ENCODE results near the gene FIGN. TPM values are rescaled to one million over a fixed set of nuclear protein-coding genes. Genes with fewer than 3 reads are reported as not detected.

Gene FIGN
- total RNA-seq, 1 experiment from 2014 or later: 14.6 TPM

GRCh38 chr2:163670929-163671328 lies 64.9 kb downstream of the FIGN start:
- H3K79me1 ChIP-seq (ENCODE audit: insufficient read depth, low read depth, low read length, poor library complexity, severe bottlenecking): no peaks in the 10 kb centered on the region
- H3K14ac ChIP-seq (ENCODE audit: insufficient read depth, low read length): no peak overlapping the region
- H3K23me2 ChIP-seq (ENCODE audit: insufficient read length, low read depth, low read length, poor library complexity, severe bottlenecking): no peaks in the 10 kb centered on the region
- no peak overlapping the region for H2BK120ac ChIP-seq (ENCODE audit: low read depth, low read length, poor library complexity, severe bottlenecking)
- Mint-ChIP-seq H3K4me3 (no peak overlapping the region), H3K27me3 (ENCODE audit: low read depth) (no peaks in the 10 kb centered on the region), H3K36me3 (ENCODE audit: insufficient read depth in 1 of 3, low read depth in 3 of 3) (0 out of 7 replicates have a peak, but pooled peaks cover 0 to 1% (median 0%) of the 10 kb centered on the region in 3 experiments), H3K9me3 (no peaks in the 10 kb centered on the region), H3K27ac (no peak overlapping the region), H3K4me1 (peaks cover 17 to 23% of the 10 kb centered on the region in 2 experiments)
- H4K20me1 ChIP-seq (ENCODE audit: control insufficient read depth, insufficient read depth, insufficient read length): no peaks in the 10 kb centered on the region
- no peak overlapping the region for H3K18ac ChIP-seq (ENCODE audit: insufficient read length, low read depth, low read length)
- no peak overlapping the region for H4K91ac ChIP-seq (ENCODE audit: insufficient read length, low read depth, low read length)
- no peak overlapping the region for H3K56ac ChIP-seq (ENCODE audit: insufficient read length, low read depth, low read length)
- H3K4me1 ChIP-seq (ENCODE audit: insufficient read depth, low read length): no peaks in the 10 kb centered on the region
- no peak overlapping the region for H2AFZ ChIP-seq (ENCODE audit: low read length)
- H4K8ac ChIP-seq (replicated peaks; ENCODE audit: insufficient read length, low read depth, low read length): no peak overlapping the region
- H3K4me2 ChIP-seq (ENCODE audit: insufficient read depth, insufficient read length, low read length): no peak overlapping the region
- H2BK20ac ChIP-seq (ENCODE audit: low read depth, low read length, poor library complexity, severe bottlenecking): no peak overlapping the region
- DNase-seq: no peak
- no peaks in the 10 kb centered on the region for H3K79me2 ChIP-seq (ENCODE audit: insufficient read depth, low read length)
- no peak overlapping the region for H3K23ac ChIP-seq (ENCODE audit: insufficient read length, low read depth, low read length)
- no peak overlapping the region for H3K9ac ChIP-seq (ENCODE audit: extremely low read depth, insufficient read length, low read length)
- H3K27ac ChIP-seq (ENCODE audit: insufficient read length, low read depth, low read length): no peak overlapping the region
- no peak overlapping the region for H3K4ac ChIP-seq (ENCODE audit: low read depth, low read length)
- H4K5ac ChIP-seq (ENCODE audit: insufficient read length, low read depth, low read length): no peak overlapping the region
- H3T11ph ChIP-seq (ENCODE audit: low read length): no peak overlapping the region
- TF ChIP-seq CTCF (conservative IDR thresholded peaks at IDR 0.05): no peak
- no peak overlapping the region for H2BK5ac ChIP-seq (ENCODE audit: insufficient read length, low read length)
- no peaks in the 10 kb centered on the region for H3K9me3 ChIP-seq (ENCODE audit: control insufficient read depth, low read depth, low read length)
- no peaks in the 10 kb centered on the region for H3K27me3 ChIP-seq (ENCODE audit: insufficient read depth, low read length)
- no peak overlapping the region for H2BK15ac ChIP-seq (ENCODE audit: low read depth, low read length)
- H2BK12ac ChIP-seq (ENCODE audit: insufficient read length, low read depth, low read length): no peak overlapping the region
- H2AK5ac ChIP-seq (ENCODE audit: insufficient read length, low read length): no peak overlapping the region
- WGBS (ENCODE audit: extremely low coverage, insufficient read length, low lambda C conversion rate): no CpG with 5 or more reads among the region's 3 CpGs

All from H9 (cell line).